OCI-LY3 (cell line): ENCODE results near the gene ADAMTS16.

Experiments used
- EZH2phosphoT487 ChIP-seq: fragments of 200-600 bp; shearing (Covaris generic); IDR thresholded peaks from 2 replicates; pipeline ENCODE4 v1.6.1; 2018; ENCODE audit warnings: antibody characterized with exemption, mixed run types, low read depth
- TF ChIP-seq, protein P1 (sequence below): fragments of 200-600, 300-600 bp; sonication (generic); IDR thresholded peaks from 2 replicates; pipeline ENCODE4 v1.5.1; 2014; ENCODE audit warnings: antibody characterized with exemption, low read length, low read depth

GRCh38 chr5:5141339-5141599 lies 1.1 kb downstream of the ADAMTS16 start:
- TF ChIP-seq, protein P1, sequence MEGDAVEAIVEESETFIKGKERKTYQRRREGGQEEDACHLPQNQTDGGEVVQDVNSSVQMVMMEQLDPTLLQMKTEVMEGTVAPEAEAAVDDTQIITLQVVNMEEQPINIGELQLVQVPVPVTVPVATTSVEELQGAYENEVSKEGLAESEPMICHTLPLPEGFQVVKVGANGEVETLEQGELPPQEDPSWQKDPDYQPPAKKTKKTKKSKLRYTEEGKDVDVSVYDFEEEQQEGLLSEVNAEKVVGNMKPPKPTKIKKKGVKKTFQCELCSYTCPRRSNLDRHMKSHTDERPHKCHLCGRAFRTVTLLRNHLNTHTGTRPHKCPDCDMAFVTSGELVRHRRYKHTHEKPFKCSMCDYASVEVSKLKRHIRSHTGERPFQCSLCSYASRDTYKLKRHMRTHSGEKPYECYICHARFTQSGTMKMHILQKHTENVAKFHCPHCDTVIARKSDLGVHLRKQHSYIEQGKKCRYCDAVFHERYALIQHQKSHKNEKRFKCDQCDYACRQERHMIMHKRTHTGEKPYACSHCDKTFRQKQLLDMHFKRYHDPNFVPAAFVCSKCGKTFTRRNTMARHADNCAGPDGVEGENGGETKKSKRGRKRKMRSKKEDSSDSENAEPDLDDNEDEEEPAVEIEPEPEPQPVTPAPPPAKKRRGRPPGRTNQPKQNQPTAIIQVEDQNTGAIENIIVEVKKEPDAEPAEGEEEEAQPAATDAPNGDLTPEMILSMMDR = no peak
- no peak for TF ChIP-seq EZH2phosphoT487
